Activated naive CD8-positive, alpha-beta T cell treated with anti-CD3 and anti-CD28 coated beads, Interleukin-2, amount 10 ng/mL, durations not matched to agents 7 days and 5 days (primary cell): ENCODE data around the gene CBARP. TPM values are rescaled to one million over a fixed set of nuclear protein-coding genes. Genes with fewer than 3 reads are reported as not detected.

ENCODE experiments used
- ATAC-seq: fragments of 150-1000 bp; cut with Tn5 transposase; one replicate; pipeline ENCODE4 v1.10.0; 2021; ENCODE audit warnings: low read depth, moderate library complexity
- POLR2A ChIA-PET: fragments of 350-600 bp; sonication (Branson Sonifier 250); formaldehyde crosslinking; loops from one replicate; lab custom pipeline; 2021; ENCODE audit warnings: antibody characterized with exemption; lab: Charles Lee
- DNase-seq: peaks from one replicate; pipeline ENCODE4 v3.0.0; 2021
- H3K27ac Mint-ChIP-seq: one replicate; pipeline ENCODE4 v1.8.0; 2022; ENCODE audit warnings: mild to moderate bottlenecking, mixed read lengths
- H3K27me3 Mint-ChIP-seq: one replicate; pipeline ENCODE4 v1.8.0; 2022; ENCODE audit warnings: mild to moderate bottlenecking, moderate library complexity, mixed read lengths
- H3K36me3 Mint-ChIP-seq: one replicate; pipeline ENCODE4 v1.8.0; 2021; ENCODE audit warnings: mild to moderate bottlenecking, mixed read lengths
- H3K4me1 Mint-ChIP-seq: one replicate; pipeline ENCODE4 v1.8.0; 2021; ENCODE audit warnings: mixed read lengths
- H3K4me3 Mint-ChIP-seq: one replicate; pipeline ENCODE4 v1.8.0; 2022; ENCODE audit warnings: mild to moderate bottlenecking, moderate library complexity, mixed read lengths
- H3K9me3 Mint-ChIP-seq: one replicate; pipeline ENCODE4 v1.8.0; 2021; ENCODE audit warnings: mixed read lengths
- total RNA-seq, 2 experiments: library from RNA; stranded (reverse); gene quantifications; one replicate each; pipeline ENCODE4 v1.2.3, GENCODE V29; 2021

CBARP gene
- total RNA-seq, 2 experiments from 2014 or later, result 0.14 to 0.17 TPM

DNA sequence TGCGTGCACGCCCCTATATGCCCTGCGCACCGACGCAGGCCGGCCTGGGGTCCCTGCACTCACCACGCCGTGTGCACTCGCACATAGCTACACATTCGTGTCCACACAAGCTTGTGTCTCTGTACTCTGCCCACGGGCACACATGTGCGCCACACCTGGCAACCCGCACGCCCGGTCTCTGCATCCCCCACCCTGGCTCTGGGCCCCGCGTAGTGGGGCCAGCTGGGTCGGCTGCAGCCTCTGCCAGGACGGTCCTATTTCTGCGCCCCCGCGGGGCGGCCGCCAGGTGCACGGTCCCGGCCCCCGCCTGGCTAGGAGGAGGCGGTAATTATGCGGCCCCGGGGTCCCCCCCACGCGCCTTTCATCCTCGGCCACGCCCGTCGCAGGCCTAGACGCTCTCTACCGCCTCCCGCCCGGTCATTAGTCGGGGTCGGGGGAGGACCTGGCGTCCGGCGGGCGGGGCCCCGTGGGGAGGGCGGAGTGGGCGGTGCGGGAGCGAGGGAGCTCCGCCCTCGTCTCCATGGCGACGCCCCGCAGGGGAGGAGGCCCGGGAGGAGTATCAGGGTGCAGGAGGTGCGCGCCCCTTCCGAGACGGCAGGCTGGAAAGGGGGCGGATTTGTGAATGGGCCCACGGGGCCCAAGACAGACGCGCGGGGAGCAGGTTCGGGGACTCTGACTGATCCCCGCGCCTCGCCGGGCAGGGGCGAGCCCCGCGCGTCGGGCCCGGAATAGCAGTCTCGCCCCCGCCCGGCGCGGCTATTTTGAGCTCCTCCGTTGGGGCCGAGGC is 28.5 kb upstream of the CBARP start:
- Mint-ChIP-seq H3K27me3 (no peaks in the 10 kb centered on the region), H3K4me1 (peaks cover 39% of the 10 kb centered on the region), H3K27ac (peak overlapping the region; percentile 78), H3K9me3 (no peaks in the 10 kb centered on the region), H3K36me3 (peaks cover 18% of the 10 kb centered on the region), H3K4me3 (peak overlapping the region; percentile 69)
- POLR2A ChIA-PET, result interaction anchor here (0.9 to 6.8 kb wide), 10 partner anchors 9 to 192 kb away, joined by 3 to 385 read pairs (median 8); partner anchors contain the start of genes ATP5F1D, FAM174C, GPX4 and MIDN
- peak; percentile 98 for DNase-seq
- ATAC-seq, result peak; percentile 25

DNA sequence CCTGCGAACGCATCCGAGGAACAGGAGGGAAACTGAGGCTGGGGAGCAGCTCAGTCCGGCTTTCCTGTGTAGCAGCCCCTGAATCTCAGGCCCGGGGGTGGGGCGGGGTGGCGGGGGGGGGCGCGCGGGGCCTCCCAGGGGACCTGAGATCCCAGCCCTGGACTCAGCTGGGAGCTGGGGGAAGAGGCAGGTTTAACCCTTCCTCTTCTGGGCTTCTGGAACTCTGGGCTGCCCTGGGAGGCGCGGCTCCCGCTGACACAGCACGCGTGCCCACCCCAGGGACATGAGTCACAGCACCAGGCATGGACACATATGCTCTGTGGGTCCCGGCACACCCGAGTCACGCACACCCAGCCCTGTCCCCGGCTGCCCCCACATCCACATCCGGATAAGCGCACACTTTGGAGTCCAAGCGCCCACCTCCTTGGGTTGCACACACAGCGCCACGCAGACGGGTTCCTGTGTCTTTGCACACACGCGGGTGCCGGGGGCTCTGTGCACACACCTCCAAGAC is 27.9 kb upstream of the CBARP start:
- peak overlapping the region; percentile 81 for H3K27ac Mint-ChIP-seq
- peak overlapping the region; percentile 71 for H3K4me3 Mint-ChIP-seq
- H3K4me1 Mint-ChIP-seq, result peaks cover 33% of the 10 kb centered on the region
- H3K36me3 Mint-ChIP-seq, result peaks cover 13% of the 10 kb centered on the region
- peak; percentile 71 for DNase-seq
- POLR2A ChIA-PET, result interaction anchor here (0.9 to 6.8 kb wide), 10 partner anchors 10 to 191 kb away, joined by 3 to 385 read pairs (median 7); partner anchors contain the start of genes ATP5F1D, FAM174C, GPX4 and MIDN
- no peaks in the 10 kb centered on the region for H3K27me3 Mint-ChIP-seq
- ATAC-seq, result peak; percentile 9
- no peaks in the 10 kb centered on the region for H3K9me3 Mint-ChIP-seq

DNA sequence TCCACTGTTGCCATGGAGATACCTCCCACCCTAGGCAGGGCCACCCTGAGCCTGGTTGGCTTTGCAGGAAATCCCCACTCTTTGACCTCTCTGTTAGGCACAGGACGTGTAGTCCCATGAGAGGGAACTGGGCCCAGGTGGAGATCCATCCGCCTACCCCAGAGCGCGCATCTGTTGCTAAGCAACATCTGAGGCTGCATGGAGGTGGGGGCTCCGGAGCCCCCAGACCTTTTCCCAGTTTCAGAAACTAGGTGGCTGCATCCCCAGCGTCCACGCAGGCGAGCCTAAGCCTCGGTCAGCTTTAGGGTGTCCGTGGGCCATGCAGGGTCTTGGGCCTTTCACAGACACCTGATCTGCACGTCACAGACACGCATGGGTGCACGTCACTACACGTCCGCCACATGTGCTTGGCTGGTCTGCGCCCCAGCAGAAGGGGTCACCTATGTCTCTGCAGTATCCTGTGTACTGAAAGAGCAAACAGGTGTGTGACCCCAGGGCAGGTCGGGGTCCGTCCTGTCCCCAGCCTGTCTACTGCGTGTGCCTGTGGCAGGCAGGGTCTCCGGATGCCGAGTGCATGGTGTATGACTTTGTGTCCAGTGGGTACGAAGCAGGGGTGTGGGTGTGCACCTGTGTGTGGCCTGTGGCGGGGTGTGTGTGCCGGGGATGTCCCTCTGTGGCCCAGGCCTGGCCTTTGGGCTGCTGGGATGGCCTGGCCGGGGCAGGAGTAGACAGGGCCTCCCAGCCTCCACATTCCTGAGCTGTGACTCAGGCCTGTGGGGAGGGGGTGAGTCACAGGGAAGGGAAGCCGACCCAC is 27.2 kb upstream of the CBARP start:
- ATAC-seq (no peak), DNase-seq (no peak)
- Mint-ChIP-seq H3K27me3 (no peaks in the 10 kb centered on the region), H3K36me3 (peaks cover 7% of the 10 kb centered on the region), H3K9me3 (no peaks in the 10 kb centered on the region), H3K27ac (peak overlapping the region; percentile 81), H3K4me1 (peaks cover 28% of the 10 kb centered on the region), H3K4me3 (peak overlapping the region; percentile 71)
- POLR2A ChIA-PET, result interaction anchor here (1.7 to 6.8 kb wide), 5 partner anchors 10 to 21 kb away, joined by 4 to 385 read pairs (median 10); partner anchors contain the start of genes ATP5F1D and MIDN

DNA sequence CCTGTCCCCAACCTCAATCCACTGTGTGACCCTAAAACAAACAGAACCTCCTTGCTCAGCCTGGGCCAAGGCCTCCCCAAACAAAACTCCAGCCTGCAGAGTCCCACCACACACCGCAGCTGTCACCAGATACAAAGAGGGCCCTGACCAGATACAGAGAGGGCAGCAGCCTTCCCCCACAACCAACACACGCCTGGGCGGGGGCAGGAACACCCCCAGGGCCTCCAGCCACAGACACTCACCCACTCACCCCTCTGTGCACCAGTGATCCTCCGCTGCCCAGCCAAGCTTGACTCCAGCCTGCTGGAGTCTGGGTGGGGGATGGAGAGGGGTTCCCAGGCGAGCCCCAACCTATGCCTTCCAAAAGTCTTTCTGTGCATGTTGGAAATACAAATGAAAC is 25.4 kb upstream of the CBARP start:
- ATAC-seq (no peak), DNase-seq (no peak)
- peaks cover 35% of the 10 kb centered on the region for H3K4me1 Mint-ChIP-seq
- peak overlapping the region; percentile 85 for H3K27ac Mint-ChIP-seq
- peaks cover 6% of the 10 kb centered on the region for H3K36me3 Mint-ChIP-seq
- H3K27me3 Mint-ChIP-seq, result no peaks in the 10 kb centered on the region
- no peaks in the 10 kb centered on the region for H3K9me3 Mint-ChIP-seq
- H3K4me3 Mint-ChIP-seq, result peak overlapping the region; percentile 81
- POLR2A ChIA-PET, result interaction anchor here (0.6 to 3.3 kb wide), 4 partner anchors 11 to 188 kb away, joined by 3 to 27 read pairs (median 4); partner anchors contain the start of gene FAM174C

DNA sequence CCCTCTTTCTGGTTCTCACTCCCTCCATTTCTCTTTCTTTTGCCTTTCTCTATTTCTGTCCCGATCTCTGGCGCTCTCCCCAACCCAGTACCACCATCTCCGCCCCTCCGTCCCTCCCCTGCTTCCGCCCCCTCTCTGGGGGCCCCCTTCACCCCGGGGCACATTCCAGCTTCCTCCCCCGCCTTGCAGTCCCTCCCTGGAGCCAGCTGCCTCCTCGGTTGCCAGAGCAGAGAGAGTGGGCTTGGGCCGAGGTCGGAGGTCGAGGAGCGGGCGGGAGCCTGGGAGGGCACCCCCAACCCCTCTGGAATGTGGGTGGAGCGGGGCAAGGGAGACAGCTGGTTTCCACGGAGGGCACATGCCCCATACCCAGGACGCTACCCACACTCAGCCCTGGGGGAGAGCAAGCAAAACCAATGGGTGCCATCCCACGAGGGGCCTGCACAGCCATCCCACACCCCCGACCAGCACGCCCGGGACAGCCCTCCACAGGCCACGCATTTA is 24.9 kb upstream of the CBARP start:
- H3K27me3 Mint-ChIP-seq, result no peaks in the 10 kb centered on the region
- DNase-seq (no peak), ATAC-seq (no peak)
- peaks cover 36% of the 10 kb centered on the region for H3K4me1 Mint-ChIP-seq
- peak overlapping the region; percentile 81 for H3K4me3 Mint-ChIP-seq
- peak overlapping the region; percentile 85 for H3K27ac Mint-ChIP-seq
- POLR2A ChIA-PET, result interaction anchor here (0.6 to 3.3 kb wide), 4 partner anchors 10 to 187 kb away, joined by 3 to 27 read pairs (median 4); no protein-coding TSS in a partner anchor
- H3K9me3 Mint-ChIP-seq, result no peaks in the 10 kb centered on the region
- H3K36me3 Mint-ChIP-seq, result peaks cover 7% of the 10 kb centered on the region

DNA sequence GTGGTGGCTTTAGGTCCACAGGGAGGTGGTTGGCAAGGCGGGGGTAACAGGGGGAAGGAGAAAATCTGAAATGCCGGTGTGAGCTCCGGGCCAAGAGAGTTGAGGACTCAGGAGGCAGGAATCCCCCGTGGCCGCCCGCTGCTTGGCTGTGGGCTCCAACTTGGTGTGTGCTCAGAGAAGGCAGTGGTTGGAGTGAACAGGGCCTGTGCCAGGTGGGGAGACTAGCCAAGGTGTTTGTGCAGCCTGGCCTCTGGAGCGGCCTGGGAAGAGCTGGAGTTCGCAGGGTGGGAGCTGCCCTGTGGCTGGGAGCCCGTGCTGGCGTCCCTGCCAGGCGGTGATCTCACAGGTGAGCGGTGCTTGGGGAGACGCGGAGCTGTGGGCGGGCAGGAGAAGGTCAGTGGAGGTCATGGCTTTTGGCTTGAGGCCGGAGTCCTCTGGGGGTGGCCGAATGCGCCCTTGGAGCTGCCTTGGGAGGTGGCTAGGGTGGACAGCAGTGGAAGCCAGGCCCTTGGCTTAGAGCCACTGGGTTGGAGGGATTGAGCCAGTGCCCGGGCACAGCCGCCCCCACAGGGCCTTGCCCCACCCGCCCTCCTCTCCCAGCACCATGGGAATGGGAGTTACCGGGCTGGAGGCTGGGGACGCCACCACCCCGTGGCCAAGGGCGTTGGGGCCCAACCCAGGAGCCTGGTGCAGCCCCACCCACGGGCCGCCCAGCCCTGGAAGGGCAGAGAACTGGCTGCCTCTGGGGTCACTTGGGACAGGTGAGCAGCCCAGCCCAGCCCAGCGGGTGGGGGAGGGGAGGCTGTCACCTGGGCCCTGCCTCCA is 24.2 kb upstream of the CBARP start:
- POLR2A ChIA-PET, result interaction anchor here (0.7 to 3.6 kb wide), 9 partner anchors 7 to 194 kb away, joined by 3 to 64 read pairs (median 5); partner anchors contain the start of genes CIRBP and MIDN
- Mint-ChIP-seq H3K4me3 (peak overlapping the region; percentile 98), H3K9me3 (no peaks in the 10 kb centered on the region), H3K4me1 (peaks cover 38% of the 10 kb centered on the region), H3K27ac (peak overlapping the region; percentile 97), H3K27me3 (no peaks in the 10 kb centered on the region), H3K36me3 (peaks cover 11% of the 10 kb centered on the region)
- no peak for ATAC-seq
- DNase-seq, result no peak

DNA sequence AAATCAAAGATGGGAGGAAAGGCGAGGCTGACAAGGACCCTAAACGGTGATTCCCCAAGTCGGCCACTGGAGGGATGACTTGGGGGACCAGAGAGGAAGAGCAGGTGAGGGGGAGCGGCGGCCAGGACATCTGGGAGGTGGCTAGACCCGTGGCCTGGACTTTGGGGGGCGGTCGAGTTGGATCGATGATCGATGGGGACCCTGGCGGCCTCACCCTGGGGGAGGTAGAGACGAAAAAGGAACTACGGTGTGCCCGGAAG is 23.7 kb upstream of the CBARP start:
- ATAC-seq (no peak), DNase-seq (no peak)
- H3K36me3 Mint-ChIP-seq, result peaks cover 11% of the 10 kb centered on the region
- H3K27ac Mint-ChIP-seq, result peak overlapping the region; percentile 97
- peaks cover 38% of the 10 kb centered on the region for H3K4me1 Mint-ChIP-seq
- H3K9me3 Mint-ChIP-seq, result no peaks in the 10 kb centered on the region
- POLR2A ChIA-PET, result interaction anchor here (0.7 to 3.6 kb wide), 8 partner anchors 8 to 193 kb away, joined by 3 to 64 read pairs (median 5); partner anchors contain the start of genes CIRBP and MIDN
- no peaks in the 10 kb centered on the region for H3K27me3 Mint-ChIP-seq
- H3K4me3 Mint-ChIP-seq, result peak overlapping the region; percentile 98

DNA sequence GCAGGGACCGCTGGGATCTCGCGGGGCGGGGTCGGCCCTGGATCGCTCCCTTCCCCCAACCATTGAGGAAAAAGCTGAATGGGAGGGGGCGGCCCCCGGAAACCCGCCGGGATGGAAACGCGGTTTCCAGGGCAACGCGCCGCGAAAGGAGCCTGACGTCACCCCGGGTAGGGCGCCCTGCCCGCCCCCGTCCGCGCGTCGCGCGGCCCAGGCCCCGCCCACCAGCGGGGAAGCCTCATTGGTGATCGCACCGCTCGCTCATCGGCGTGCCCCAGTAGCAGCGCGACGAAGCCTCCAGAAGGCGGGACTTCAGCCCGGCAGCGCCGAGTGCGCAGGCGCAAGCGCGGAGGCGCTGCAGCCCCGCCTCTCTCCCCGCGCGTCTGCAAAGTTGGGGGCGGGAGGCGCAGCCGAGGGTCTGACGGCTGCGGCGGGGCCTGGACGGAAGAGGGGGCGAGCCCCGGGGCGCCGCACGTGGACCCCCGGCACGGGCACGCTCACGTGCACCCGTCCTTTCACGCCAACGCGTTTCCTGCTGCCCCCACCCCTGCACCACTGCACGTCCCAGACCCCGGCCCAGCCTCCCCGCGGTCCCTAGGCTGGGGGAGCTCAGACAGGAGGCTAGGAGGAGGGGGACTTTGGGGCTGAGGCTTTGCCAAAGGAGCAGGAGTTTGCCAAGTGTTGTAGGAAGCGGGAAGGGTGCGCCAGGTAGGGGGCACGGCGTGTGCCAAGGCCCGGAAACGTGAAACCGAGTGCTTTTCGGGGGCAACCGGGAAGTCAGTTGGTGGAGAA is 23.1 kb upstream of the CBARP start:
- H3K9me3 Mint-ChIP-seq, result no peaks in the 10 kb centered on the region
- peaks cover 38% of the 10 kb centered on the region for H3K4me1 Mint-ChIP-seq
- H3K4me3 Mint-ChIP-seq, result peak overlapping the region; percentile 98
- peaks cover 11% of the 10 kb centered on the region for H3K36me3 Mint-ChIP-seq
- POLR2A ChIA-PET, result interaction anchor here (0.7 to 3.6 kb wide), 7 partner anchors 8 to 17 kb away, joined by 3 to 64 read pairs (median 5); partner anchors contain the start of gene CIRBP
- ATAC-seq, result peak; percentile 76
- H3K27me3 Mint-ChIP-seq, result no peaks in the 10 kb centered on the region
- peak overlapping the region; percentile 99 for H3K27ac Mint-ChIP-seq
- DNase-seq, result peak; percentile 99

DNA sequence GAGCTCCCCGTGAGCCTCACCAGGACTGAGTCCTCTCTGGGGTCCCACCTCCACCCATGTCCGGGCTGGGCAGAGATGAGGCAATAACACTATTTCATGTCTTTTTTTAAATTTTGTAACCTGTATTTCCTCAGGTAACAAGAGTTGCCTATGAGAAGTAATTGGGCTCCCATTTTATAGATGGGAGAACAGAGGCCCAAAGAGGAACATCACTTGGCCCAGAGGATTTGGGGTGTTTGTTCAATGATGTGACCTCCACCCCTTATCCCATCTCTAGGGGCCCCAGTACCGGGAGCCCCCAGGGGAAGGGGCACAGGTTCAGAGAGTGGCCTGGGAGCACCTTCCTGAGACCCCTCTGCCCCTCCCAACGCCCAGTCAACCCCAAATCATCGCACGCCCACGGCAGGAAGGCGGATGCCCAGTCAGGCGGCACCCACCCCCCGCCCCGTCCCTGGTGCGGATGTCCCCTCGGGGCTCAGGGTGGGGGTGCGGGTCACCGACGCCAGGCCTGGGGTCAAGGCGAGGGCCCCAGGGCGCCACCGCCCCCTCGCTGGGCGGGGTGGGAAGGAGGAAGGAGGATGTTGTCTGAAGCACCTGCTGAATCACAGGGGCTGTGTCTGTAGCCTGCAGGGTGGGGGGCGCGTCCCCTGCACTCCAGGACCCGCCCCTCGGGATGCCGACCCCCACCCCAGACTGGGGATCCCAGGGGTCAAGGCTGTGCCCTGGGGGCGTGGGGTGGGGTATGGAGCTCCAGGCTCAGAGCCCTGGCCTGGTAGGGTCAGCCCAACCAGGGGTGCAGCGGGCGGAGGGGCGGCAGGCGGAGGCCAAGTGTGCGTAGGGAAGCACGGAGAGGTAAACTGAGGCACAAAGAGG is 22.3 kb upstream of the CBARP start:
- Mint-ChIP-seq H3K27me3 (no peaks in the 10 kb centered on the region), H3K36me3 (peaks cover 11% of the 10 kb centered on the region), H3K4me1 (peaks cover 33% of the 10 kb centered on the region), H3K4me3 (peak overlapping the region; percentile 98), H3K9me3 (no peaks in the 10 kb centered on the region), H3K27ac (peak overlapping the region; percentile 99)
- DNase-seq (peak; percentile 78), ATAC-seq (peak; percentile 11)
- POLR2A ChIA-PET, result interaction anchor here (0.7 to 3.6 kb wide), 6 partner anchors 7 to 16 kb away, joined by 3 to 64 read pairs (median 12); partner anchors contain the start of genes CIRBP and FAM174C

DNA sequence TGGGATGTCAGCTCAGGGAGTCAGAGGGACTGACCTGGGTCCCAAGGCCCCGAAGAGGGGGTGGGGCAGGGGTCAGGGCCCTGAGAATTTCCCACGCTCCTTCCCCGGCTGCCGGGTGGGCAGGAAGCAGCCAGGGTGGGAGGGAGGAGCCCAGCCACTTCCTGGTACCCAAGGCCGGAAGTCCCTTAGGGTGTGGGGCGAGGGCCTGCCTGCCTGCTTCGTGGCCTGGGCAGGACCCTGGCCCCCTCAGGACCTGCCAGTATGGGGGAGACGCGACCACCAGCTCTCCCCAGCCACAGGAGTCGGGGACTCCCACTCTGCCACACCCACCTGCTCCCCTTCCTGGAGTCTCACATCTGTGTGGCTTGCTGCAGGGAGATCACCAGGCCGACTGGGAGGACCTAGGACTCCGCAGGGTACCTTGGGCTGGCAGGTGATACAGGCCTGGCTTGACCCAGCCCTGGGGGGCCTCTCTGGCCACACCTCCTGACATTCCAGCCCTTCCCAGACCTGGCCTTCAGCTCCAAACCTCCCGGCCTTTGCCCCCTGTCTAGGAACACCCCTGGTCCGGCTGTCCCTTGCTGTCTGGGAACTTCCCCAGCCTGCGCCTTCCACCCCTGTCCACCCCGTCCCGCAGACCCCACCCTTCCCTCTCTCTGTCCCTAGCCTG is 21.5 kb upstream of the CBARP start:
- POLR2A ChIA-PET, result interaction anchor here (0.7 to 3.6 kb wide), 5 partner anchors 9 to 25 kb away, joined by 3 to 64 read pairs (median 7); partner anchors contain the start of genes CIRBP and FAM174C
- H3K4me3 Mint-ChIP-seq, result peak overlapping the region; percentile 98
- H3K27me3 Mint-ChIP-seq, result no peaks in the 10 kb centered on the region
- DNase-seq, result peak; percentile 84
- peaks cover 13% of the 10 kb centered on the region for H3K36me3 Mint-ChIP-seq
- peak; percentile 34 for ATAC-seq
- peaks cover 34% of the 10 kb centered on the region for H3K4me1 Mint-ChIP-seq
- peak overlapping the region; percentile 99 for H3K27ac Mint-ChIP-seq
- H3K9me3 Mint-ChIP-seq, result no peaks in the 10 kb centered on the region
